ENCODE results near the gene PDZK1IP1.

The PDZK1IP1 gene

GRCh38 chr1:47228644-47229030 is 38.8 kb upstream of the PDZK1IP1 start:
- Mint-ChIP-seq H3K27ac (no peak overlapping the region), H3K36me3 (ENCODE audit: low read depth) (no peaks in the 10 kb centered on the region), H3K4me3 (no peak overlapping the region), H3K27me3 (ENCODE audit: low read depth, poor library complexity) (peaks cover 82% of the 10 kb centered on the region), H3K9me3 (no peaks in the 10 kb centered on the region), H3K4me1 (peaks cover 23% of the 10 kb centered on the region)
- no peak for DNase-seq
- no peak for TF ChIP-seq CTCF (IDR thresholded peaks at IDR 0.05)

GRCh38 chr1:47227341-47228232 is 37.8 kb upstream of the PDZK1IP1 start:
- Mint-ChIP-seq H3K4me1 (peaks cover 20% of the 10 kb centered on the region), H3K9me3 (no peaks in the 10 kb centered on the region), H3K36me3 (ENCODE audit: low read depth) (no peaks in the 10 kb centered on the region), H3K4me3 (no peak overlapping the region), H3K27me3 (ENCODE audit: low read depth, poor library complexity) (peaks cover 71% of the 10 kb centered on the region), H3K27ac (no peak overlapping the region)
- no peak for TF ChIP-seq CTCF (IDR thresholded peaks at IDR 0.05)
- no peak for DNase-seq

- TF ChIP-seq CTCF (IDR thresholded peaks at IDR 0.05): no peak
- no peaks in the 10 kb centered on the region for H3K9me3 Mint-ChIP-seq
- no peak overlapping the region for H3K27ac Mint-ChIP-seq
- H3K36me3 Mint-ChIP-seq (ENCODE audit: low read depth): no peaks in the 10 kb centered on the region
- DNase-seq: no peak
- peaks cover 15% of the 10 kb centered on the region for H3K4me1 Mint-ChIP-seq
- H3K27me3 Mint-ChIP-seq (ENCODE audit: low read depth, poor library complexity): peaks cover 63% of the 10 kb centered on the region
- no peak overlapping the region for H3K4me3 Mint-ChIP-seq
Observed at GRCh38 chr1:47226839-47227215, 37.0 kb upstream of the PDZK1IP1 start.

- Mint-ChIP-seq H3K27me3 (ENCODE audit: low read depth, poor library complexity) (peaks cover 58% of the 10 kb centered on the region), H3K4me1 (peaks cover 9% of the 10 kb centered on the region), H3K4me3 (peak overlapping the region; percentile 68), H3K9me3 (no peaks in the 10 kb centered on the region), H3K27ac (no peak overlapping the region), H3K36me3 (ENCODE audit: low read depth) (no peaks in the 10 kb centered on the region)
- peak; percentile 15 for DNase-seq
- no peak for TF ChIP-seq CTCF (IDR thresholded peaks at IDR 0.05)
Observed at GRCh38 chr1:47226121-47226838, 36.4 kb upstream of the PDZK1IP1 start.

GRCh38 chr1:47225430-47226100 is 35.7 kb upstream of the PDZK1IP1 start:
- no peak overlapping the region for H3K27ac Mint-ChIP-seq
- no peak for TF ChIP-seq CTCF (IDR thresholded peaks at IDR 0.05)
- peaks cover 51% of the 10 kb centered on the region for H3K27me3 Mint-ChIP-seq (ENCODE audit: low read depth, poor library complexity)
- H3K4me3 Mint-ChIP-seq: peak overlapping the region; percentile 68
- peaks cover 8% of the 10 kb centered on the region for H3K4me1 Mint-ChIP-seq
- peak; percentile 69 for DNase-seq
- no peaks in the 10 kb centered on the region for H3K9me3 Mint-ChIP-seq
- no peaks in the 10 kb centered on the region for H3K36me3 Mint-ChIP-seq (ENCODE audit: low read depth)

All from nephron progenitor cell (in vitro differentiated cells).